Mucosa of descending colon (tissue), 3 donors: ENCODE results near the gene BLM. TPM values are rescaled to one million over a fixed set of nuclear protein-coding genes. Genes with fewer than 3 reads are reported as not detected.

Source experiments
- ATAC-seq: fragments of 200-7000 bp; cut with Tn5 transposase; one replicate; pipeline ENCODE4 v1.9.1; 2020; ENCODE audit warnings: mild to moderate bottlenecking, moderate library complexity
- DNase-seq, 3 donors: peaks; one replicate each; pipeline ENCODE4 v3.0.0-alpha.2; 2020
- H3K36me3 ChIP-seq: fragments of 200-600 bp; one replicate; pipeline ENCODE4 v1.8.0; 2021; ENCODE audit warnings: low read depth, mild to moderate bottlenecking
- H3K4me1 ChIP-seq: fragments of 200-600 bp; one replicate; pipeline ENCODE4 v1.8.0; 2021; ENCODE audit warnings: low read depth, mild to moderate bottlenecking
- H3K4me3 ChIP-seq: fragments of 200-600 bp; one replicate; pipeline ENCODE4 v1.8.0; 2021; ENCODE audit warnings: mild to moderate bottlenecking
- H3K9me3 ChIP-seq: fragments of 200-600 bp; one replicate; pipeline ENCODE4 v1.8.0; 2021; ENCODE audit warnings: mild to moderate bottlenecking
- CTCF ChIP-seq: fragments of 200-600 bp; IDR thresholded peaks from one replicate; pipeline ENCODE4 v1.8.0; 2022; ENCODE audit warnings: antibody characterized with exemption, mild to moderate bottlenecking
- intact Hi-C, 2 donors: fragments of 100-400 bp; cut with DNase I in 1 of 2; cut with micrococcal nuclease in 1 of 2; formaldehyde crosslinking; loops; one replicate each; pipeline versions ENCODE4 v1.11.0 to v1.11.1; 2022; cut with DNase I, micrococcal nuclease
- total RNA-seq, 3 donors: library from RNA; stranded (reverse); fragmentation: NEBNext Ultra II Directional in 2 of 3; extraction: Animal tissue kit (Norgen Biotek cat#: 25700) in 2 of 3; gene quantifications; one replicate each; pipeline versions ENCODE4 v1.2.1 to v1.2.4, GENCODE V29; 2021 to 2023
- donor health status: DM: no; HTN: no; CAD: no; lungs with moderate emphysema.
- donor health status: DM: no; HTN: no; CAD: no.
- donor health status: DM: no; HTN: yes; CAD: no.

Gene BLM
- total RNA-seq, 3 donors from 2014 or later, result 2.9 to 7.2 (median 4.1) TPM

- ATAC-seq (peak; percentile 18), DNase-seq (no peak)
- TF ChIP-seq CTCF, result no peak
- intact Hi-C loops, result no loop called here
- no peaks in the 10 kb centered on the region for H3K9me3 ChIP-seq
- H3K4me1 ChIP-seq, result no peaks in the 10 kb centered on the region
- no peaks in the 10 kb centered on the region for H3K36me3 ChIP-seq
- no peak overlapping the region for H3K4me3 ChIP-seq
Observed at GRCh38 chr15:90790057-90790456, 72.9 kb downstream of the BLM start.

GRCh38 chr15:90790561-90790960, 73.4 kb downstream of the BLM start:
- TF ChIP-seq CTCF, result no peak
- DNase-seq (no peak), ATAC-seq (no peak)
- no peak overlapping the region for H3K4me3 ChIP-seq
- no peaks in the 10 kb centered on the region for H3K36me3 ChIP-seq
- intact Hi-C loops, result no loop called here
- H3K9me3 ChIP-seq, result no peaks in the 10 kb centered on the region
- H3K4me1 ChIP-seq, result no peaks in the 10 kb centered on the region

GRCh38 chr15:90794538-90794937, 77.4 kb downstream of the BLM start:
- ATAC-seq, result no peak
- TF ChIP-seq CTCF, result no peak
- Histone ChIP-seq H3K36me3 (no peaks in the 10 kb centered on the region), H3K9me3 (no peaks in the 10 kb centered on the region), H3K4me1 (no peaks in the 10 kb centered on the region), H3K4me3 (no peak overlapping the region)
- intact Hi-C loops, result no loop called here
- DNase-seq, result no peak

GRCh38 chr15:90799639-90800170, 82.6 kb downstream of the BLM start:
- Histone ChIP-seq H3K9me3 (no peaks in the 10 kb centered on the region), H3K36me3 (no peaks in the 10 kb centered on the region), H3K4me1 (no peaks in the 10 kb centered on the region), H3K4me3 (no peak overlapping the region)
- ATAC-seq, result peak; percentile 20
- TF ChIP-seq CTCF, result no peak
- intact Hi-C loops, result no loop called here
- no peak for DNase-seq

GRCh38 chr15:90801803-90802202, 84.7 kb downstream of the BLM start:
- TF ChIP-seq CTCF, result no peak
- no peaks in the 10 kb centered on the region for H3K9me3 ChIP-seq
- H3K36me3 ChIP-seq, result no peaks in the 10 kb centered on the region
- intact Hi-C loops, result no loop called here
- H3K4me3 ChIP-seq, result no peak overlapping the region
- no peaks in the 10 kb centered on the region for H3K4me1 ChIP-seq
- DNase-seq (no peak), ATAC-seq (no peak)
